K562 (cell line): ENCODE measurements around the gene SPATS2. TPM values are rescaled to one million over a fixed set of nuclear protein-coding genes. Genes with fewer than 3 reads are reported as not detected.

ENCODE experiments used
- ATF1 ChIP-seq, 2 experiments: fragments of 450-650 bp in 1 of 2; IDR thresholded peaks; 2 replicates each; pipeline ENCODE4 v1.6.1; 2016; ENCODE audit warnings: missing compliant biosample characterization in 1 of 2, missing genetic modification characterization in 1 of 2
- CBX1 ChIP-seq: sonication (generic); IDR thresholded peaks from 2 replicates; pipeline ENCODE4 v1.6.1; 2016; ENCODE audit warnings: antibody characterized with exemption, low read depth, mild to moderate bottlenecking
- CHD4 ChIP-seq: fragments of 200-600 bp; sonication (generic); IDR thresholded peaks from 3 replicates; pipeline ENCODE4 v1.6.1; 2012; ENCODE audit warnings: low read depth, mild to moderate bottlenecking, mixed read lengths, low read length, inconsistent platforms; ENCODE audit not compliant: insufficient read depth, insufficient replicate concordance, poor library complexity, severe bottlenecking
- EP300 ChIP-seq: IDR thresholded peaks from 2 replicates; pipeline ENCODE4 v1.6.1; 2012; ENCODE audit warnings: low read length, improper control_type of control experiment
- FOXP1 ChIP-seq: sonication (generic); formaldehyde crosslinking; IDR thresholded peaks from 2 replicates; pipeline ENCODE4 v1.8.0; 2022; ENCODE audit warnings: mild to moderate bottlenecking, missing genetic modification reagents
- HDAC6 ChIP-seq: IDR thresholded peaks from 2 replicates; pipeline ENCODE4 v1.6.1; 2012; ENCODE audit warnings: low read depth, mild to moderate bottlenecking, control low read depth, inconsistent platforms, low read length, moderate library complexity
- MAZ ChIP-seq, 2 experiments: fragments of 450-650 bp in 1 of 2; sonication (generic) in 1 of 2; formaldehyde crosslinking; IDR thresholded peaks in 1 of 2; conservative IDR thresholded peaks in 1 of 2; 2 replicates each; pipeline versions ENCODE4 v1.4.0 to v1.5.0; 2020; ENCODE audit warnings: mild to moderate bottlenecking in 1 of 2, missing genetic modification reagents in 1 of 2
- RCOR1 ChIP-seq, 2 experiments: IDR thresholded peaks; 2 replicates each; pipeline ENCODE4 v1.6.1; 2012; ENCODE audit warnings: low read depth in 2 of 2, low read length in 2 of 2, borderline replicate concordance in 1 of 2, improper control_type of control experiment in 1 of 2
- TGIF2 ChIP-seq: sonication (generic); formaldehyde crosslinking; IDR thresholded peaks from 2 replicates; pipeline ENCODE4 v1.8.1; 2022; ENCODE audit warnings: mild to moderate bottlenecking, missing genetic modification reagents, moderate library complexity
- ZBTB1 ChIP-seq: sonication (generic); formaldehyde crosslinking; IDR thresholded peaks from 2 replicates; pipeline ENCODE4 v1.8.1; 2023; ENCODE audit warnings: missing genetic modification reagents, low read depth, mild to moderate bottlenecking, borderline replicate concordance
- ZEB2 ChIP-seq: fragments of 450-650 bp; IDR thresholded peaks from 2 replicates; pipeline ENCODE4 v1.6.1; 2016
- ZFX ChIP-seq: sonication (generic); formaldehyde crosslinking; IDR thresholded peaks from 2 replicates; pipeline ENCODE4 v1.8.0; 2022; ENCODE audit warnings: mild to moderate bottlenecking, missing genetic modification reagents, moderate library complexity
- ZNF778 ChIP-seq: fragments of 450-650 bp; formaldehyde crosslinking; IDR thresholded peaks from 2 replicates; pipeline ENCODE4 v1.4.0; 2020; ENCODE audit warnings: mild to moderate bottlenecking, moderate library complexity
- polyA plus RNA-seq, 8 experiments: library from polyadenylated mRNA; depleted of rRNA in 4 of 8; stranded (reverse) in 5 of 8; unstranded in 3 of 8; fragments of >200 nt; fragmentation: Nextera tagmentation in 2 of 8; fragmentation: Illumina TruSeq in 1 of 8; extraction: Ambion mirVana in 2 of 8; extraction: Trizol in 1 of 8; gene quantifications; 2 replicates each; pipeline versions ENCODE4 v1.2.1 to v1.2.3, GENCODE V29; 2011 to 2014; ENCODE audit warnings: inconsistent platforms in 1 of 8, missing spikeins in 1 of 8
- total RNA-seq, 7 experiments: library from RNA; depleted of rRNA in 6 of 7; stranded (reverse); fragments of >200 nt in 6 of 7; fragmentation: Illumina TruSeq in 2 of 7; extraction: Trizol in 2 of 7; gene quantifications; 2 replicates each; pipeline versions ENCODE4 v1.2.1 to v1.2.3, GENCODE V29; 2011 to 2021; ENCODE audit warnings: low replicate concordance in 1 of 7
- TF ChIP-seq, protein P1 (sequence below): fragments of 250-450 bp; sonication (Bioruptor Pico); IDR thresholded peaks from 2 replicates; pipeline ENCODE4 v1.5.0; 2021; ENCODE audit warnings: mild to moderate bottlenecking, moderate library complexity
- TF ChIP-seq, protein P2 (sequence below): sonication (generic); formaldehyde crosslinking; IDR thresholded peaks from 2 replicates; pipeline ENCODE4 v1.8.0; 2022; ENCODE audit warnings: mild to moderate bottlenecking, missing genetic modification reagents
- TF ChIP-seq, protein P3 (sequence below): conservative IDR thresholded peaks from 2 replicates; pipeline ENCODE4 v1.6.1; 2011; ENCODE audit warnings: low read depth, mild to moderate bottlenecking, low read length; ENCODE audit not compliant: control insufficient read depth
- TF ChIP-seq, protein P4 (sequence below): fragments of 200-800 bp; sonication (Bioruptor generic); IDR thresholded peaks from 2 replicates; pipeline ENCODE4 v1.6.1; 2017; ENCODE audit warnings: missing genetic modification characterization, missing compliant biosample characterization

SPATS2 gene
- total and polyA plus RNA-seq, 9 of the 15 experiments (the other 6 are each of a cell fraction or from before 2014, with no cell fraction given) = 5.4 to 48.2 (median 17.5) TPM

DNA sequence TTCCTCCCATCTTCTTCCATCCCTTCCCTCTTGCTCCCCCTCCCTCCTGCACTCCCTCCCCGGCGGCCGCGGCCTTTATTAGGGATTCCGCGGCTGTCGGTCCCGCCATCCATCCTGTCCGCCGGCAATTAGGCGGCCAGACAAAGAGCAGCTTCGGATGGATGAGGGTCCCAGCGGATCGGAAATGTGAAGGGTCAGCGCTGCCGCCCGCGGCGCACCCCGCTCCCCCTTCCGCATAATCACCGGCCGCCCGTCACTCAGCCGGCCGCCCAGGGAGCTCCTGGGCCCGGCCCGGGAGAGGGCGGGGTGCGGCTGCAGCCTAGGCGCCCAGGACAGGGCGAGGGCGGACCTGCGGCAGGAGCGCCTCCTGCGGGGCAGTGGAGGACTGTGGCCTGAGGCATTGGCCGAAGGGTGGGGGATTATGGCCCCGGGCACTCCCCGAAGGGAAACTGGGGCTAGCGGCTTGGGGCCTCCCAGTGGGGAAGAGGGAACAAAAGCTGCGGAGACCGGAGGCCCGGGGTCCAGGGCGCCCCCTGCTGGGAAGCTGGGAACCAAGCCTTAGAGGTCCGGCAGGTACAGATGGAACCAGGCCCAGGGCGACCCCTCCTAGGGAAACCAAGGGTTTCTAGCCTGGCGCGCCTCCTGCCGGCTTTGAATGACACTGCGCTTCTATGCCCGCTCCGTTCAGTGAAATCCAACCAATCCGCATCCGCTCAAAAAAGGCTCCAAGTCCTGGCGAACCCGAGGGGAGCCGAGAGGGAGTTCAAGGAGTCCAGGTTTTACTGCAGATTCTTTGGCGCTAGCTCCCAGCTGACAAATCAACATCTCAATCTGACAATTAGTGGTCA lies 25.0 kb upstream of the SPATS2 start (continued):
- TF ChIP-seq, protein P1, sequence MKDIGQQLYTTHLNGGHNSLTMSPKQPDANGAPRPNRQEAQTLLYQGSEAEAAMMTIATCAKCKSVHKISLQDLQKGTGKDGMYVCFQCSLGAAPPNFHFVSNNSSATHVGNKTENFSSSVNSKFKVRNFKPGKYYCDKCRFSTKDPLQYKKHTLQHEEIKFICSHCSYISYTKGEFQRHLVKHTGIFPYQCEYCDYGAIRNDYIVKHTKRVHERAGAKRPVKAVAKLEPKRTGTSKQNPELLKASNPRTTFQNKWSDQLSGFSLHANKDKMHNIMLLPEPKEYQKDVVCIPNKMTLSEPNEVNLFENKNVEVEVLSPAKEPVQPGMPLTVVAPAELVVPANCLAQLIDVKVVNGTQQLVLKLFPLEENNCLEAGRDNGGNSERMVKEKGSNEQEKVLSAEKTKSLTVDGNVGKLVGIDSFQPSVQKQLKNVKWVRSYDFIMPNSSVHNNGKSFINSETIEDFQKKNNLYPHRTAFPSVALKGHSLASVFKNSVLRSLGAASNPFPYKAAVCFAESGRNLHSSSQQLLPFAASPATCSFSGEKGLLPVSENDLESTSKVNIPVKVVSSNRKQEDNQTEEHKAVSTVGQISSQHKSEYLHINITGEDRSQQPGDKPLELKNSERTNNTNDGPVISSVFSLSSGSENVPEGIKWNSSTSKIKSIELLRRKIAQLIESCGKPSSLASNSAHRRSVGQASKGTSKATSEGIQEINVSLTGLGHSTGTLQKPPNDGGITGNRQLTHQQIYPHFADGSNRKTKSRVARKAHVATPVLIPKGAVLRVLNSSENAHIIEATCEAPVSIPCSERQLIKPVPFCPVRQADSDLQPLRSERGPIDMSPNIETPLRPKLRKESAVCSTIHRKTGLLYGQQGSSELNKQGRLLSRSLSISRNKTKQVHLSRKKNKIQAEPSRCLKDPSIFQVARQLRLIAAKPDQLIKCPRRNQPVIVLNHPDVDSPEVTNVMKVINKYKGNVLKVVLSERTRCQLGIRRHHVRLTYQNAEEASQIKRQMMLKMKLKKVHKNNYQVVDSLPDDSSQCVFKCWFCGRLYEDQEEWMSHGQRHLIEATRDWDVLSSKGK (CRISPR knock-in tag) = no peak
- TF ChIP-seq ZNF778 (no peak), CBX1 (peak; percentile 55; the same call in 1 of the 2 replicates), RCOR1 (IDR thresholded peaks at IDR 0.05; ENCODE audit: borderline replicate concordance in 1 of 2, low read depth in 2 of 2, low read length in 2 of 2) (peak in 1 of 2 experiments; percentile 62; a peak in 1 of 4 replicates), ZFX (CRISPR knock-in tag) (peak; percentile 93), ZBTB1 (CRISPR knock-in tag) (no peak), MAZ (CRISPR knock-in tag; conservative IDR thresholded peaks at IDR 0.05 in 1 of 2, IDR thresholded peaks at IDR 0.05 in 1 of 2) (peak; percentile 67 to 95; a peak in 3 of 4 replicates), FOXP1 (CRISPR knock-in tag) (peak; percentile 63; the same call in 1 of the 2 replicates), EP300 (peak; percentile 21; the same call in 1 of the 2 replicates), TGIF2 (CRISPR knock-in tag) (no peak), HDAC6 (no peak), ATF1 (CRISPR knock-in tag; IDR thresholded peaks at IDR 0.05) (no peak; the same call in 1 of the 2 replicates), ATF1 (tag; IDR thresholded peaks at IDR 0.05) (peak; percentile 57; the same call in 1 of the 2 replicates), CHD4 (peak; percentile 71), ZEB2 (peak; percentile 28; the same call in 1 of the 2 replicates)
- TF ChIP-seq, protein P2, sequence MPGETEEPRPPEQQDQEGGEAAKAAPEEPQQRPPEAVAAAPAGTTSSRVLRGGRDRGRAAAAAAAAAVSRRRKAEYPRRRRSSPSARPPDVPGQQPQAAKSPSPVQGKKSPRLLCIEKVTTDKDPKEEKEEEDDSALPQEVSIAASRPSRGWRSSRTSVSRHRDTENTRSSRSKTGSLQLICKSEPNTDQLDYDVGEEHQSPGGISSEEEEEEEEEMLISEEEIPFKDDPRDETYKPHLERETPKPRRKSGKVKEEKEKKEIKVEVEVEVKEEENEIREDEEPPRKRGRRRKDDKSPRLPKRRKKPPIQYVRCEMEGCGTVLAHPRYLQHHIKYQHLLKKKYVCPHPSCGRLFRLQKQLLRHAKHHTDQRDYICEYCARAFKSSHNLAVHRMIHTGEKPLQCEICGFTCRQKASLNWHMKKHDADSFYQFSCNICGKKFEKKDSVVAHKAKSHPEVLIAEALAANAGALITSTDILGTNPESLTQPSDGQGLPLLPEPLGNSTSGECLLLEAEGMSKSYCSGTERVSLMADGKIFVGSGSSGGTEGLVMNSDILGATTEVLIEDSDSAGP (CRISPR knock-in tag) = 0 out of 2 replicates have a peak, but pooled peaks have one; percentile 39
- TF ChIP-seq, protein P3, sequence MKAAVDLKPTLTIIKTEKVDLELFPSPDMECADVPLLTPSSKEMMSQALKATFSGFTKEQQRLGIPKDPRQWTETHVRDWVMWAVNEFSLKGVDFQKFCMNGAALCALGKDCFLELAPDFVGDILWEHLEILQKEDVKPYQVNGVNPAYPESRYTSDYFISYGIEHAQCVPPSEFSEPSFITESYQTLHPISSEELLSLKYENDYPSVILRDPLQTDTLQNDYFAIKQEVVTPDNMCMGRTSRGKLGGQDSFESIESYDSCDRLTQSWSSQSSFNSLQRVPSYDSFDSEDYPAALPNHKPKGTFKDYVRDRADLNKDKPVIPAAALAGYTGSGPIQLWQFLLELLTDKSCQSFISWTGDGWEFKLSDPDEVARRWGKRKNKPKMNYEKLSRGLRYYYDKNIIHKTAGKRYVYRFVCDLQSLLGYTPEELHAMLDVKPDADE = 0 out of 2 replicates have a peak, but pooled peaks have one; percentile 22
- TF ChIP-seq, protein P4, sequence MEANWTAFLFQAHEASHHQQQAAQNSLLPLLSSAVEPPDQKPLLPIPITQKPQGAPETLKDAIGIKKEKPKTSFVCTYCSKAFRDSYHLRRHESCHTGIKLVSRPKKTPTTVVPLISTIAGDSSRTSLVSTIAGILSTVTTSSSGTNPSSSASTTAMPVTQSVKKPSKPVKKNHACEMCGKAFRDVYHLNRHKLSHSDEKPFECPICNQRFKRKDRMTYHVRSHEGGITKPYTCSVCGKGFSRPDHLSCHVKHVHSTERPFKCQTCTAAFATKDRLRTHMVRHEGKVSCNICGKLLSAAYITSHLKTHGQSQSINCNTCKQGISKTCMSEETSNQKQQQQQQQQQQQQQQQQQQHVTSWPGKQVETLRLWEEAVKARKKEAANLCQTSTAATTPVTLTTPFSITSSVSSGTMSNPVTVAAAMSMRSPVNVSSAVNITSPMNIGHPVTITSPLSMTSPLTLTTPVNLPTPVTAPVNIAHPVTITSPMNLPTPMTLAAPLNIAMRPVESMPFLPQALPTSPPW (CRISPR knock-in tag) = peak; percentile 71
